ENCODE results near the gene MAPK6.

DNA sequence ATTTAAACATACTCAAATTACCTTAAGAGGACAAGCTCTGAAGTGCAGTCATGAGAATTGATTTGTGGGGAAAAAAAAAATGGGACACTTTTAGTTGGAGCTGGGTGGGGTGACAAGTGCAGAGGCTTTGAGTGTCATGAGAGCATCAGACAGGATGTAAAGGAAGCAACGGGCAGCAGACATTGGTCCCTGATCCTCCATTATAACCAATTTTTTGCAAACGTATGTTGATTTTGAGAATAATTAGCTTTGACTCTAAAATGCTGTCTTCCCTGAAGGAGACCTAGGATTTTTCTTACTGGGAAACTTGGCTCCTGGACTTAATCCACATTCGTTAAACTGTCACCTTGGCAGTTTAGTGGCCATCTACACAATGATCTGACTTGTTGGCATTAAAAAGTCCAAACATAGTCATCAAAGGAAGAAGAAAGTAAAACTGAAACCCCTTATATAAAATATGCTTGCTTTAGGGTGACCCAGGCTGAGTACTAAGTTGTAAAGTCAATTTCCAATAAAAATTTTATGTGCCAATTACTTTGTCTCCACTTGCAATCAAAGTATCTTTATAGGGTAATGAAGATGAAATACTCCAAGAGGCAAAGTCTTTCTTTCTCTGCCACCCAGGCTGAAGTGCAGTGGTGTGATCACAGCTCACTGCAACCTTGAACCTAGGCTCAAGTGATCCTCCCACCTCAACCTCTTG is 48.0 kb downstream of the MAPK6 start:
- TF ChIP-seq, protein P1, sequence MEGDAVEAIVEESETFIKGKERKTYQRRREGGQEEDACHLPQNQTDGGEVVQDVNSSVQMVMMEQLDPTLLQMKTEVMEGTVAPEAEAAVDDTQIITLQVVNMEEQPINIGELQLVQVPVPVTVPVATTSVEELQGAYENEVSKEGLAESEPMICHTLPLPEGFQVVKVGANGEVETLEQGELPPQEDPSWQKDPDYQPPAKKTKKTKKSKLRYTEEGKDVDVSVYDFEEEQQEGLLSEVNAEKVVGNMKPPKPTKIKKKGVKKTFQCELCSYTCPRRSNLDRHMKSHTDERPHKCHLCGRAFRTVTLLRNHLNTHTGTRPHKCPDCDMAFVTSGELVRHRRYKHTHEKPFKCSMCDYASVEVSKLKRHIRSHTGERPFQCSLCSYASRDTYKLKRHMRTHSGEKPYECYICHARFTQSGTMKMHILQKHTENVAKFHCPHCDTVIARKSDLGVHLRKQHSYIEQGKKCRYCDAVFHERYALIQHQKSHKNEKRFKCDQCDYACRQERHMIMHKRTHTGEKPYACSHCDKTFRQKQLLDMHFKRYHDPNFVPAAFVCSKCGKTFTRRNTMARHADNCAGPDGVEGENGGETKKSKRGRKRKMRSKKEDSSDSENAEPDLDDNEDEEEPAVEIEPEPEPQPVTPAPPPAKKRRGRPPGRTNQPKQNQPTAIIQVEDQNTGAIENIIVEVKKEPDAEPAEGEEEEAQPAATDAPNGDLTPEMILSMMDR (IDR thresholded peaks at IDR 0.05 in 2 of 3, conservative IDR thresholded peaks at IDR 0.05 in 1 of 3; ENCODE audit: control insufficient read depth in 2 of 3, extremely low read depth in 1 of 3, insufficient read depth in 1 of 3, low read depth in 3 of 3, low read length in 3 of 3) = no peak
- TF ChIP-seq, protein P2, sequence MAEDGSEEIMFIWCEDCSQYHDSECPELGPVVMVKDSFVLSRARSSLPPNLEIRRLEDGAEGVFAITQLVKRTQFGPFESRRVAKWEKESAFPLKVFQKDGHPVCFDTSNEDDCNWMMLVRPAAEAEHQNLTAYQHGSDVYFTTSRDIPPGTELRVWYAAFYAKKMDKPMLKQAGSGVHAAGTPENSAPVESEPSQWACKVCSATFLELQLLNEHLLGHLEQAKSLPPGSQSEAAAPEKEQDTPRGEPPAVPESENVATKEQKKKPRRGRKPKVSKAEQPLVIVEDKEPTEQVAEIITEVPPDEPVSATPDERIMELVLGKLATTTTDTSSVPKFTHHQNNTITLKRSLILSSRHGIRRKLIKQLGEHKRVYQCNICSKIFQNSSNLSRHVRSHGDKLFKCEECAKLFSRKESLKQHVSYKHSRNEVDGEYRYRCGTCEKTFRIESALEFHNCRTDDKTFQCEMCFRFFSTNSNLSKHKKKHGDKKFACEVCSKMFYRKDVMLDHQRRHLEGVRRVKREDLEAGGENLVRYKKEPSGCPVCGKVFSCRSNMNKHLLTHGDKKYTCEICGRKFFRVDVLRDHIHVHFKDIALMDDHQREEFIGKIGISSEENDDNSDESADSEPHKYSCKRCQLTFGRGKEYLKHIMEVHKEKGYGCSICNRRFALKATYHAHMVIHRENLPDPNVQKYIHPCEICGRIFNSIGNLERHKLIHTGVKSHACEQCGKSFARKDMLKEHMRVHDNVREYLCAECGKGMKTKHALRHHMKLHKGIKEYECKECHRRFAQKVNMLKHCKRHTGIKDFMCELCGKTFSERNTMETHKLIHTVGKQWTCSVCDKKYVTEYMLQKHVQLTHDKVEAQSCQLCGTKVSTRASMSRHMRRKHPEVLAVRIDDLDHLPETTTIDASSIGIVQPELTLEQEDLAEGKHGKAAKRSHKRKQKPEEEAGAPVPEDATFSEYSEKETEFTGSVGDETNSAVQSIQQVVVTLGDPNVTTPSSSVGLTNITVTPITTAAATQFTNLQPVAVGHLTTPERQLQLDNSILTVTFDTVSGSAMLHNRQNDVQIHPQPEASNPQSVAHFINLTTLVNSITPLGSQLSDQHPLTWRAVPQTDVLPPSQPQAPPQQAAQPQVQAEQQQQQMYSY (CRISPR knock-in tag; IDR thresholded peaks at IDR 0.05) = no peak
- TF ChIP-seq, protein P3, sequence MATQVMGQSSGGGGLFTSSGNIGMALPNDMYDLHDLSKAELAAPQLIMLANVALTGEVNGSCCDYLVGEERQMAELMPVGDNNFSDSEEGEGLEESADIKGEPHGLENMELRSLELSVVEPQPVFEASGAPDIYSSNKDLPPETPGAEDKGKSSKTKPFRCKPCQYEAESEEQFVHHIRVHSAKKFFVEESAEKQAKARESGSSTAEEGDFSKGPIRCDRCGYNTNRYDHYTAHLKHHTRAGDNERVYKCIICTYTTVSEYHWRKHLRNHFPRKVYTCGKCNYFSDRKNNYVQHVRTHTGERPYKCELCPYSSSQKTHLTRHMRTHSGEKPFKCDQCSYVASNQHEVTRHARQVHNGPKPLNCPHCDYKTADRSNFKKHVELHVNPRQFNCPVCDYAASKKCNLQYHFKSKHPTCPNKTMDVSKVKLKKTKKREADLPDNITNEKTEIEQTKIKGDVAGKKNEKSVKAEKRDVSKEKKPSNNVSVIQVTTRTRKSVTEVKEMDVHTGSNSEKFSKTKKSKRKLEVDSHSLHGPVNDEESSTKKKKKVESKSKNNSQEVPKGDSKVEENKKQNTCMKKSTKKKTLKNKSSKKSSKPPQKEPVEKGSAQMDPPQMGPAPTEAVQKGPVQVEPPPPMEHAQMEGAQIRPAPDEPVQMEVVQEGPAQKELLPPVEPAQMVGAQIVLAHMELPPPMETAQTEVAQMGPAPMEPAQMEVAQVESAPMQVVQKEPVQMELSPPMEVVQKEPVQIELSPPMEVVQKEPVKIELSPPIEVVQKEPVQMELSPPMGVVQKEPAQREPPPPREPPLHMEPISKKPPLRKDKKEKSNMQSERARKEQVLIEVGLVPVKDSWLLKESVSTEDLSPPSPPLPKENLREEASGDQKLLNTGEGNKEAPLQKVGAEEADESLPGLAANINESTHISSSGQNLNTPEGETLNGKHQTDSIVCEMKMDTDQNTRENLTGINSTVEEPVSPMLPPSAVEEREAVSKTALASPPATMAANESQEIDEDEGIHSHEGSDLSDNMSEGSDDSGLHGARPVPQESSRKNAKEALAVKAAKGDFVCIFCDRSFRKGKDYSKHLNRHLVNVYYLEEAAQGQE (IDR thresholded peaks at IDR 0.05; ENCODE audit: low read depth, low read length) = no peak
- TF ChIP-seq YY1 (IDR thresholded peaks at IDR 0.05; ENCODE audit: low read depth, low read length) = no peak
- TF ChIP-seq POLR2A (IDR thresholded peaks at IDR 0.05; ENCODE audit: low read depth, low read length) = no peak
- TF ChIP-seq POLR2AphosphoS5 (IDR thresholded peaks at IDR 0.05; ENCODE audit: low read length) = 0 out of 2 replicates have a peak, but pooled peaks have one; percentile 33
- TF ChIP-seq, protein P4, sequence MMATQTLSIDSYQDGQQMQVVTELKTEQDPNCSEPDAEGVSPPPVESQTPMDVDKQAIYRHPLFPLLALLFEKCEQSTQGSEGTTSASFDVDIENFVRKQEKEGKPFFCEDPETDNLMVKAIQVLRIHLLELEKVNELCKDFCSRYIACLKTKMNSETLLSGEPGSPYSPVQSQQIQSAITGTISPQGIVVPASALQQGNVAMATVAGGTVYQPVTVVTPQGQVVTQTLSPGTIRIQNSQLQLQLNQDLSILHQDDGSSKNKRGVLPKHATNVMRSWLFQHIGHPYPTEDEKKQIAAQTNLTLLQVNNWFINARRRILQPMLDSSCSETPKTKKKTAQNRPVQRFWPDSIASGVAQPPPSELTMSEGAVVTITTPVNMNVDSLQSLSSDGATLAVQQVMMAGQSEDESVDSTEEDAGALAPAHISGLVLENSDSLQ (IDR thresholded peaks at IDR 0.05) = no peak
- TF ChIP-seq EP300 (IDR thresholded peaks at IDR 0.05; ENCODE audit: borderline replicate concordance in 1 of 2, control insufficient read depth in 1 of 2, low read depth in 2 of 2, low read length in 2 of 2) = no peak
- TF ChIP-seq BACH1 (IDR thresholded peaks at IDR 0.05; ENCODE audit: borderline replicate concordance) = no peak
- TF ChIP-seq RAD21 (IDR thresholded peaks at IDR 0.05; ENCODE audit: insufficient read depth, low read depth, low read length) = no peak

Data from GM12878 (cell line).